Caco-2 (cell line): ENCODE results near the gene WASF3. TPM values are rescaled to one million over a fixed set of nuclear protein-coding genes. Genes with fewer than 3 reads are reported as not detected.

Experiments
- BruUV-seq: library from RNA; stranded (reverse); fragments of 400-500 nt; replicated peaks from 2 replicates; lab custom pipeline; 2021; lab: Mats Ljungman, UMichigan
- CTCF ChIA-PET: fragments of 300-600 bp; sonication (Branson Sonifier 250); formaldehyde crosslinking; loops from one replicate; lab custom pipeline; 2022; ENCODE audit warnings: antibody characterized with exemption; lab: Charles Lee
- POLR2A ChIA-PET: fragments of 300-600 bp; sonication (Branson Sonifier 250); formaldehyde crosslinking; loops from one replicate; lab custom pipeline; 2022; ENCODE audit warnings: antibody characterized with exemption; lab: Charles Lee
- DNase-seq, 2 experiments: peaks; one replicate each; pipeline versions ENCODE4 v3.0.0 to v3.0.0-alpha.2; 2020 to 2022
- H3K27me3 ChIP-seq: replicated peaks from 2 replicates; pipeline ENCODE4 v1.6.0; 2011; ENCODE audit warnings: low read length; ENCODE audit not compliant: control insufficient read depth, insufficient read depth
- H3K36me3 ChIP-seq: 2 replicates; pipeline ENCODE4 v1.5.1; 2011; ENCODE audit warnings: low read length; ENCODE audit not compliant: control insufficient read depth, insufficient read depth
- H3K4me1 ChIP-seq: fragments of 250-450 bp; sonication (Bioruptor Pico); 2 replicates; pipeline ENCODE4 v1.5.1; 2020; ENCODE audit warnings: mild to moderate bottlenecking
- H3K4me3 ChIP-seq: 2 replicates; pipeline ENCODE4 v1.5.1; 2011; ENCODE audit warnings: low read depth, mild to moderate bottlenecking, control low read depth, low read length
- H3K9me3 ChIP-seq: fragments of 250-450 bp; sonication (Bioruptor Pico); 2 replicates; pipeline ENCODE4 v1.5.1; 2020; ENCODE audit warnings: mild to moderate bottlenecking, moderate library complexity
- H3K27ac Mint-ChIP-seq: one replicate; pipeline ENCODE4 v1.8.0; 2022; ENCODE audit warnings: mixed read lengths; ENCODE audit not compliant: unreplicated experiment
- H3K27me3 Mint-ChIP-seq: one replicate; pipeline ENCODE4 v1.8.0; 2022; ENCODE audit warnings: mixed read lengths; ENCODE audit not compliant: insufficient read depth, unreplicated experiment
- H3K36me3 Mint-ChIP-seq: one replicate; pipeline ENCODE4 v1.8.0; 2022; ENCODE audit warnings: mild to moderate bottlenecking, mixed read lengths; ENCODE audit not compliant: insufficient read depth, unreplicated experiment
- H3K4me1 Mint-ChIP-seq: one replicate; pipeline ENCODE4 v1.8.0; 2022; ENCODE audit warnings: low read depth, mixed read lengths; ENCODE audit not compliant: unreplicated experiment
- H3K4me3 Mint-ChIP-seq: one replicate; pipeline ENCODE4 v1.8.0; 2022; ENCODE audit warnings: mild to moderate bottlenecking, moderate library complexity, mixed read lengths; ENCODE audit not compliant: unreplicated experiment
- H3K9me3 Mint-ChIP-seq: one replicate; pipeline ENCODE4 v1.8.0; 2022; ENCODE audit warnings: mixed read lengths; ENCODE audit not compliant: unreplicated experiment
- intact Hi-C: fragments of 100-400 bp; cut with micrococcal nuclease; formaldehyde crosslinking; loops from one replicate; pipeline ENCODE4 v1.10.0; 2022; ENCODE audit not compliant: unreplicated experiment
- total RNA-seq: library from RNA; stranded (reverse); gene quantifications from 2 replicates; pipeline ENCODE4 v1.2.3, GENCODE V29; 2022
- TF ChIP-seq, protein P1 (sequence below), 2 experiments: fragments of 200-600 bp in 1 of 2; IDR thresholded peaks; 1 replicate in 1 of 2; 2 replicates in 1 of 2; pipeline versions ENCODE4 v1.5.1 to v1.8.0; 2011 to 2022; ENCODE audit warnings: antibody characterized with exemption in 1 of 2, control low read depth in 1 of 2, inconsistent platforms in 1 of 2, low read depth in 1 of 2, low read length in 1 of 2, mild to moderate bottlenecking in 1 of 2, moderate library complexity in 1 of 2; ENCODE audit not compliant: insufficient read depth in 1 of 2, severe bottlenecking in 1 of 2, unreplicated experiment in 1 of 2

WASF3 gene
- total RNA-seq, 1 experiment from 2014 or later = not detected

DNA sequence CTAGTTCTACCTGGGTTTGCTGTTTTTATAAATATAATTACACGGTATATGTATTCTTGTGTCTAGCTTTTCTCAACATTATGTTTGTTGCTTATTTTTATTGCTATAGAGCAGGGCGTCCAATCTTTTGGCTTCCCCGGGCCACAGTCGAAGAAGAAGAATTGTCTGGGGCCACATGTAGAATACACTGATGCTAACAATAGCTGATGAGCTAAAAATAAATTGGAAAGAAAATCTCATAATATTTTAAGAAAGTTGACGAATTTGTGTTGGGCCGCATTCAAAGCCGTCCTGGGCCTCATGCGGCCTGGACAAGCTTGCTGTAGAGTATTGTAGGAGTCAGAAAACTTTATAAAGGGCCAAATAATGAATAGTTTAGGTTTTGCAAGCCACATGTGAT lies 169.2 kb downstream of the WASF3 start:
- intact Hi-C loops = no loop called here
- no peaks in the 10 kb centered on the region; the same call in 1 of the 2 replicates for H3K27me3 ChIP-seq
- no TSS peak for BruUV-seq
- POLR2A ChIA-PET = no interaction called here
- H3K4me1 Mint-ChIP-seq = no peaks in the 10 kb centered on the region
- H3K9me3 Mint-ChIP-seq = no peaks in the 10 kb centered on the region
- H3K36me3 Mint-ChIP-seq = no peaks in the 10 kb centered on the region
- H3K27me3 Mint-ChIP-seq = peaks cover 16% of the 10 kb centered on the region
- DNase-seq = no peak
- no peak overlapping the region for H3K4me3 Mint-ChIP-seq
- TF ChIP-seq, protein P1, sequence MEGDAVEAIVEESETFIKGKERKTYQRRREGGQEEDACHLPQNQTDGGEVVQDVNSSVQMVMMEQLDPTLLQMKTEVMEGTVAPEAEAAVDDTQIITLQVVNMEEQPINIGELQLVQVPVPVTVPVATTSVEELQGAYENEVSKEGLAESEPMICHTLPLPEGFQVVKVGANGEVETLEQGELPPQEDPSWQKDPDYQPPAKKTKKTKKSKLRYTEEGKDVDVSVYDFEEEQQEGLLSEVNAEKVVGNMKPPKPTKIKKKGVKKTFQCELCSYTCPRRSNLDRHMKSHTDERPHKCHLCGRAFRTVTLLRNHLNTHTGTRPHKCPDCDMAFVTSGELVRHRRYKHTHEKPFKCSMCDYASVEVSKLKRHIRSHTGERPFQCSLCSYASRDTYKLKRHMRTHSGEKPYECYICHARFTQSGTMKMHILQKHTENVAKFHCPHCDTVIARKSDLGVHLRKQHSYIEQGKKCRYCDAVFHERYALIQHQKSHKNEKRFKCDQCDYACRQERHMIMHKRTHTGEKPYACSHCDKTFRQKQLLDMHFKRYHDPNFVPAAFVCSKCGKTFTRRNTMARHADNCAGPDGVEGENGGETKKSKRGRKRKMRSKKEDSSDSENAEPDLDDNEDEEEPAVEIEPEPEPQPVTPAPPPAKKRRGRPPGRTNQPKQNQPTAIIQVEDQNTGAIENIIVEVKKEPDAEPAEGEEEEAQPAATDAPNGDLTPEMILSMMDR (IDR thresholded peaks at IDR 0.05; ENCODE audit: insufficient read depth in 1 of 2, low read depth in 1 of 2, low read length in 1 of 2, severe bottlenecking in 1 of 2, unreplicated experiment in 1 of 2) = no peak
- H3K27ac Mint-ChIP-seq = no peak overlapping the region
- no peaks in the 10 kb centered on the region for H3K4me1 ChIP-seq
- no peak overlapping the region for H3K4me3 ChIP-seq
- H3K9me3 ChIP-seq = no peaks in the 10 kb centered on the region; the same call in 1 of the 2 replicates
- CTCF ChIA-PET = no interaction called here
- no peaks in the 10 kb centered on the region for H3K36me3 ChIP-seq

GRCh38 chr13:26727122-26727521 lies 169.6 kb downstream of the WASF3 start:
- no peak overlapping the region for H3K4me3 ChIP-seq
- H3K27me3 Mint-ChIP-seq = peaks cover 19% of the 10 kb centered on the region
- intact Hi-C loops = no loop called here
- no peak overlapping the region for H3K4me3 Mint-ChIP-seq
- no peaks in the 10 kb centered on the region; the same call in 1 of the 2 replicates for H3K9me3 ChIP-seq
- no peaks in the 10 kb centered on the region for H3K4me1 Mint-ChIP-seq
- no peak overlapping the region for H3K27ac Mint-ChIP-seq
- H3K9me3 Mint-ChIP-seq = no peaks in the 10 kb centered on the region
- no peak for DNase-seq
- TF ChIP-seq, protein P1 (IDR thresholded peaks at IDR 0.05; ENCODE audit: insufficient read depth in 1 of 2, low read depth in 1 of 2, low read length in 1 of 2, severe bottlenecking in 1 of 2, unreplicated experiment in 1 of 2) = no peak
- no TSS peak for BruUV-seq
- H3K36me3 Mint-ChIP-seq = no peaks in the 10 kb centered on the region
- no peaks in the 10 kb centered on the region for H3K4me1 ChIP-seq
- POLR2A ChIA-PET = no interaction called here
- H3K36me3 ChIP-seq = no peaks in the 10 kb centered on the region
- no peaks in the 10 kb centered on the region; the same call in 1 of the 2 replicates for H3K27me3 ChIP-seq
- CTCF ChIA-PET = no interaction called here

GRCh38 chr13:26727633-26728032 lies 170.2 kb downstream of the WASF3 start:
- Mint-ChIP-seq H3K9me3 (no peaks in the 10 kb centered on the region), H3K4me1 (no peaks in the 10 kb centered on the region), H3K27ac (no peak overlapping the region), H3K27me3 (peaks cover 16% of the 10 kb centered on the region), H3K4me3 (no peak overlapping the region), H3K36me3 (no peaks in the 10 kb centered on the region)
- no TSS peak for BruUV-seq
- intact Hi-C loops = no loop called here
- POLR2A ChIA-PET = no interaction called here
- TF ChIP-seq, protein P1 (IDR thresholded peaks at IDR 0.05; ENCODE audit: insufficient read depth in 1 of 2, low read depth in 1 of 2, low read length in 1 of 2, severe bottlenecking in 1 of 2, unreplicated experiment in 1 of 2) = no peak
- Histone ChIP-seq H3K27me3 (no peaks in the 10 kb centered on the region; the same call in 1 of the 2 replicates), H3K4me1 (no peaks in the 10 kb centered on the region), H3K4me3 (no peak overlapping the region), H3K36me3 (no peaks in the 10 kb centered on the region), H3K9me3 (no peaks in the 10 kb centered on the region; the same call in 1 of the 2 replicates)
- CTCF ChIA-PET = no interaction called here
- no peak for DNase-seq
